NCI-H1092 treated with DMSO at 0.1 percent for 48 hours (cell line): ENCODE measurements around the gene ZBTB4.
A peak's percentile ranks its signal among the peaks of the same experiment; 100 is the strongest.
"Not testable (repeated sequence)": the region's sequence is repeated elsewhere in the genome, so short reads cannot be mapped to it uniquely, and the experiment has no call there.

Source experiments
- DNase-seq: peaks from one replicate; lab custom pipeline; 2025; lab: John Stamatoyannopoulos, UW

ZBTB4 gene

DNA sequence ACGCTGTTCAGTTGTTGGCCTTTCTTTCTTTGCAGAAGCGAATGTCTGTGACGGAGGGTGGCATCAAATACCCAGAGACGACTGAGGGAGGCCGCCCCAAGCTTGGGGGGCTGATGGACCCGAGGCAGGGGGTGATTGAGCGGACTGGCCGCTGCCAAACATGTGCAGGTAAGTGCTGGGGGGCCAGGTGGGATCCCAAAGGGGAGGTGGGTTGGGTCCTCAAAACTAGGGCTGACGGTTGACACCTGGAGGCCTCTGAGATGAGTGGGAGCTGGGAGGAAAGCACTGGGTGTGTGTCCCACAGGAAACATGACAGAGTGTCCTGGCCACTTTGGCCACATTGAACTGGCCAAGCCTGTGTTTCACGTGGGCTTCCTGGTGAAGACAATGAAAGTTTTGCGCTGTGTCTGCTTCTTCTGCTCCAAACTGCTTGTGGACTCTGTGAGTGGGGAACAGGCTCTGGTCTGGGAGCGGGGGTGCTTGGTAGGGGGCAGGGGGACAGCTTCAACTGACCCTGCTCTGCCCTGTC is 16.5 kb upstream of the ZBTB4 start:
- DNase-seq = no peak

DNA sequence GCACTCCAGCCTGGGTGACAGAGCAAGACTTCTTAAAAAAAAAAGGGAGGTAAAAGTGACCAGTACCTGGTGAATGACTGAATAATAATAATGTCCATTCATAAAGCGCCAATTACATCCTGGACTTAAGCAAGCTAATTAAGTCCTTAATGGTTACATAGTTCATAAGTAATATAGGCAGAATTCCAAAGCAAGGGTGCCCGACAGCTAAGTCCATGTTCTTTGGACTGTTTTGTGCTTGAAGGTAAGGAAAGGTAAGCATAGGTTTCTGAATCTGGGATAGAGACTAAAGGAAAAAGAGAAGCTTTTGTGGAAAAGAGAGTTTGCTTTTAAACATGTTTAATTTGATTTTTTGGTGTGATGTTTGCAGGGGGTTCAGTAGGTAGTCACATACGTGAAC is 14.5 kb upstream of the ZBTB4 start:
- no peak for DNase-seq

DNA sequence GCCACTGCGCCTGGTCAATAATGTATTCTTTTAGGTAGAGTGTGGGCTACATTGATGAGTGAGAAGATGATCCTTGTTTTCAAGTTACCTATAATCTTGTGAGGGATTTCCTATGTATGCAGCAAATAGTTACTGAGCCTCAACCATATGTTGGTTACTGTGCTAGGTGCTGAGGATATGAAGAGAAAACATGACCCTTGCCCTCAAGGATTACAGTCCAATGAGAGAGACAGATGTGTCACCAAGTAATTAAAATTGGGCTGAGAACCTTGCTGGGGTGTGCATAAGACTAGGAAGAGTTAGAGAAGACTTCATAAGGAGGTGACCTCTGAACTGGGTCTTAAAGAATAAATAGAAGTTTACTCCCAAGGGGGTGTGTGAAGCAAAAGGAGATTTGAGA is 12.2 kb upstream of the ZBTB4 start:
- no peak for DNase-seq

DNA sequence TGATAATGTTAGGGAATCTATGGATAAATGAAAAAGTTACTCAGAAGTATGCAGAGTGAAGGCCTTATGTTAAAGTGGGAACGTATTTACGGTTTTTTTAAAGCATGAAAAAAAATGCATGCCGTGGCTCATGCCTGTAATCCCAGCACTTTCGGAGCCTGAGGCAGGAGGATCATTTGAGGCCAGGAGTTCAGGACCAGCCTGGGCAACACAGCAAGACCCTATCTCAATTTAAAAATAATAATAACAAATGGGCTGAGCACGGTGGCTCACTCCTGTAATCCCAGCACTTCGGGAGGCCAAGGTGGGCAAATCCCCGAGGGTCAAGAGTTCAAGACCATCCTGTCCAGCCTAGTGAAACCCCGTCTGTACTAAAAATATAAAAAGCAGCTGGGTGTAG is 10.7 kb upstream of the ZBTB4 start:
- no peak for DNase-seq

DNA sequence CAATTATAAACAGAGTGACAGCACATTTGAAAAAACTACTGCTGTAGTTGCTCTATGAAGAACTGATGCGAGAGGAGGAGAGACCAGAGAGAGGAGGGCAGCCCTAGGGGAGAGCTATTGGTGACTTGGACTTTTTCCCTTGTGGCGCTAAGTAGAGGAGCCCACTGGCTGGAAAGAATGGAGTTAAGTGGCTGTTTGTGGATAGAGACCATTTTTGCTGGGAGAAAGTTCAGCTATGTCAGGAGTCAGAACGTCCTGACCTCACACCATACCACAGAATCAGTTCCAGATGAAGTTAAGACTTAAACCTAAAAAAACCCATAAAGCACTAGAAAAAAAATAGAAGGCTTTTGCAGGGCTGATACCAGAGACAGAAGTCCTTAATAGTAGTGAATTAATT is 6.8 kb upstream of the ZBTB4 start:
- no peak for DNase-seq

DNA sequence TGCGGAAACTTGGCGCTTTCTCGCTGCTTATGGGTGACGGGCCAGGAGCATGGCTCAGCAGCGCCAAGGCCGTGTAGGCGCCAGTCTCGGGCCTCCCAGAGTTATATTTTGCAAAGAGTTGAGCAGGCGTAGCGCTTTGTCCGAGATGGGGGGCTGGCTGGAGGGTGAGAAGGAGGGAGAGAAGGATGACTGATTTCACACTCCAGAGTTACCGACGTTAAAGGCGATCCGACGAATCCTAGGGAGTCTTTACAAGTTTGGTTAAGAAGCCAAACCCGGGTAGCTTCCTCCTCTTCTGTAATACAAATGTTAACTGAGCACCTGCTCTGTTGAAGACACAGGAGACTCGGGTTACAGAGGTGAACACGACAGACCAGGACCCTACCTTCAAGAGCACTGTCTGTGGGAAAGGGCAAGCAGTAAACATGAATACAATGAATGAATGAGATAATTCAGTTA is 5.5 kb upstream of the ZBTB4 start:
- DNase-seq = peak; percentile 21

DNA sequence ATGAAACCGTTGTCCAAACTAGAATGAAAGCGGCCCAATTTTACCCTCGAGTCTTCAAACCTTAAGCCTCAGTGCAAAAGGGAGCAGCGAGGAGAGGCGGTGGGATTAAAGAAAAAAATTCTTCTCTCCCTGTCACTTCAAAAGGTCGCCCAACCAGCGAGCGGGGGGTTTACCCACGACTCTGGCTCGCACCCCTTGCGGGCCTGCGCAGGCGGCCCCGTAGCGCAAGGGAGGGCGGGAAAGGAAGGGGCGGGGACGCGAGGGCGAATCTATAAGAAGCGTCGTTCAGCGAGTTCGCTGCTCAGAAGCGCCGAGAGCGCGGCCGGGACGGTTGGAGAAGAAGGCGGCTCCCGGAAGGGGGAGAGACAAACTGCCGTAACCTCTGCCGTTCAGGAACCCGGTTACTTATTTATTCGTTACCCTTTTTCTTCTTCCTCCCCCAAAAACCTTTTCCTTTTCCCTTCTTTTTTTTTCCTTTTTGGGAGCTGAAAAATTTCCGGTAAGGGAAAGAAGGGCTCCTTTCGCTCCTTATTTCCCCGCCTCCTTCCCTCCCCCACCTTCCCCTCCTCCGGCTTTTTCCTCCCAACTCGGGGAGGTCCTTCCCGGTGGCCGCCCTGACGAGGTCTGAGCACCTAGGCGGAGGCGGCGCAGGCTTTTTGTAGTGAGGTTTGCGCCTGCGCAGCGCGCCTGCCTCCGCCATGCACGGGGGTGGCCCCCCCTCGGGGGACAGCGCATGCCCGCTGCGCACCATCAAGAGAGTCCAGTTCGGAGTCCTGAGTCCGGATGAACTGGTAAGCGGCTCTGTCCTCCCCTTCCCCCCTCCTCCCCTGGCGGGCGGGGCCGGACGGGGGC is 4.9 kb upstream of the ZBTB4 start, which contains the start of gene POLR2A:
Gene POLR2A (plus strand): TSS at position 300 of the 852 bp plus-strand sequence.
- peak; percentile 97 for DNase-seq

DNA sequence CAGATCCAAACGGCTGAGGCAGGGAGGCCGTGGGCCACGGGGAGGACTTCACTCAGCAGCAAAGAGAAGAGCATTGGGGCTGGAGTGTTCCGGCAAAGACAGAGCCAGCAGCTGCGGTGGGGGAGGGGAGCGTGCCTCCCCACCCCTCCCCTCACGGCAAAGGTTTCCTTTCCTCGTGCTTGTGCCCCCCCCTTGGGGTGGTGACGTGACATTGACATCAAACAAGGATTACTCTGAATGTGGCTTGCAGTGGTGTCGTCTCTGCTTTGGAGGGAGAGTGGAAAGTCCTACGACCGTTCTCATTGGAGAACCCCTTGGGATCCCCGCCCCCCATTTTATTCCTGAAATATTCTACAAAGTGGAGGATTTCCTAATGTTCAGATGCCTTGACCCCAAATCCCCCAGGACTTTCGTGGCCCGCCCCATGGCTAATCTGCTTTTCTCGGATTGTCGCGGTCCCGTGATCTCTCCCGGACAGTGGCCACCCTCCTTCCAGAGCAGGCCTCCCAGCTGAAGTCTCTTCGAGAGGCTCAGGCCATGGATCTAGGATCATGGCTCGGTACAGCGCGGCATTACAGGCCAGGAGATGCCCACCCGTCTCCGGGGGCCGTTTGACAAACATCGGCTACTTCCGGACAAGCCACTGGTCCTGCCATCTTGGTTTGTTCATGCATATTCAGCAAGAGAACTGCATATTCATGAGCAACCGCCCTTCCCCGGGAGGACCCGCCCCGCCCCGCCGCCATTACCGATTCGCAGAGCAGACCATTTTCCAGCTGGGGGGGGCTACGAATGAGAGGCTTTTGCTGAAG is 4.0 kb upstream of the ZBTB4 start:
- DNase-seq = peak; percentile 97

DNA sequence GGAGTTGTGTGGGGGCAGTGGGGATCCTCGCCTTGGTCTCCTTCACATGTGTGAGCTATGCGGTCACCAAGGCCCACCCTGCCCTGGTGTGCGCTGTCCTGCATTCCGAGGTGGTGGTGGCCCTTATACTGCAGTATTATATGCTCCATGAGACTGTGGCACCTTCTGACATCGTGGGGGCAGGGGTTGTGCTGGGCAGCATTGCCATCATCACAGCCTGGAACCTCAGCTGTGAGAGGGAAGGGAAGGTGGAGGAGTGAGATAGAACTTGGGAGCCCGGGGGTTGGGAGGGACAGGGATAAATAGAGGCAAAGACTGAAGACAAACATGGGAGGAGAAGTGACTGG is 3.3 kb upstream of the ZBTB4 start:
- DNase-seq = not testable (repeated sequence)

DNA sequence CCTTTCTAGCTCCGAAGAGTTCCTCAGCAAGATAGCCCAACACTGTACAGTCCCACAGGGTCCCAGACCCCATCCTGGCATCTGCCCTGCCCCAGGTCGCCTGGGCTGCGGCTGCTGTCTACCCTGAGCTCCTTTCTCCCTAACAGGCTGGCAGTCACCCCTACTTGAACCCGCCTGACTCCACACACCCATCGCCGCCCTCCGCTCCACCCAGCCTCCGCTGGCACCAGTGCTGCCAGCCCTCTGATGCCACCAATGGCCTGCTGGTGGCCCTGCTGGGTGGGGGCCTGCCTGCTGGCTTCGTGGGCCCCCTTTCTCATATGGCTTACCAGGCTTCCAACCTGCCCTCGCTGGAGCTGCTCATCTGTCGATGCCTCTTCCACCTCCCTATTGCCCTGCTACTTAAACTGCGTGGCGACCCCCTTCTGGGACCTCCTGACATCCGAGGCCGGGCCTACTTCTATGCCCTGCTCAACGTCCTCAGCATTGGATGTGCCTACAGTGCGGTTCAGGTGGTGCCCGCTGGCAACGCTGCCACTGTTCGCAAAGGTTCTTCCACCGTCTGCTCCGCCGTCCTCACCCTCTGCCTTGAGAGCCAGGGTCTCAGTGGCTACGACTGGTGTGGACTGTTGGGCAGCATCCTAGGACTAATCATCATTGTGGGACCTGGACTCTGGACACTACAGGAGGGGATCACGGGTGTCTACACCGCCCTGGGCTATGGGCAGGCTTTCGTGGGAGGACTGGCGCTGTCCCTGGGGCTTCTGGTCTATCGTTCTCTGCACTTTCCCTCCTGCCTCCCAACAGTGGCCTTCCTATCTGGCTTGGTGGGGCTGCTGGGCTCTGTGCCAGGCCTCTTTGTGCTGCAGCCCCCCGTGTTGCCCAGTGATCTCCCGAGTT is 2.7 kb upstream of the ZBTB4 start:
- not testable (repeated sequence) for DNase-seq

DNA sequence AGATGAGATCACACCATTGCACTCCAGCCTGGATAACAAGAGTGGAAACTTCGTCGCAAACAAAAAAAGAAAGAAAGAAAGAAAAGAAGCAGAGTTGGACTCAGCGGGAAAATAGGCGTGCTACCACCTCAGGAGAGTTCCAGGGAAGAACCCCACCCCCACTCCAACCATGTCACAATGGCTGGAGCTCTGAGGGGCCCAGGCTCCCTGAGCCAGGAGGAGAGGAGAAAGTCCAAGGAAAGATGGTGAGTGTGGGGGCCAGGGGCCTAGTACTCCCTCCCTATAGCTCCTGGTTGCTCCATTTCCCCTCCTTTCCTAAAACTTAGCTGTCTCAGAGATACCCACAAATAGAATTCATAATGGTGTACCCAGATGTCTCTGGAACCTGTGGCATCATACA is 1.8 kb upstream of the ZBTB4 start, which contains the start of gene SLC35G6:
Gene SLC35G6 (plus strand): TSS at position 172 of the 400 bp plus-strand sequence. CDS start 71 bp downstream, at position 243.
- not testable (repeated sequence) for DNase-seq

DNA sequence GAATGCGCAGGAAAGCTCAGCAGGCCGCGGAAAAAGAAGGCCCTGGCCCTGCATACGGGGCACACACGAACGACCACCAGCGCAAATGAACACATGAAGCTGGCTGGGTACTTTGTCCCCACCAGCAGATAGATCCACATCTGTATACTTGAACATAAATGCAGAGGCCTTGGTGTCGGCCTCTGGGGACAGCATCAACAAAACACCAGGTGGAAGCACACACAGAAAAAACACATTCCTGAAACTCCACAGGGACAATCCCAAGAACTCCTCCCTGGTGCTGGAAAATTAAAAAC is 606 bp upstream of the ZBTB4 start:
- DNase-seq = no peak

DNA sequence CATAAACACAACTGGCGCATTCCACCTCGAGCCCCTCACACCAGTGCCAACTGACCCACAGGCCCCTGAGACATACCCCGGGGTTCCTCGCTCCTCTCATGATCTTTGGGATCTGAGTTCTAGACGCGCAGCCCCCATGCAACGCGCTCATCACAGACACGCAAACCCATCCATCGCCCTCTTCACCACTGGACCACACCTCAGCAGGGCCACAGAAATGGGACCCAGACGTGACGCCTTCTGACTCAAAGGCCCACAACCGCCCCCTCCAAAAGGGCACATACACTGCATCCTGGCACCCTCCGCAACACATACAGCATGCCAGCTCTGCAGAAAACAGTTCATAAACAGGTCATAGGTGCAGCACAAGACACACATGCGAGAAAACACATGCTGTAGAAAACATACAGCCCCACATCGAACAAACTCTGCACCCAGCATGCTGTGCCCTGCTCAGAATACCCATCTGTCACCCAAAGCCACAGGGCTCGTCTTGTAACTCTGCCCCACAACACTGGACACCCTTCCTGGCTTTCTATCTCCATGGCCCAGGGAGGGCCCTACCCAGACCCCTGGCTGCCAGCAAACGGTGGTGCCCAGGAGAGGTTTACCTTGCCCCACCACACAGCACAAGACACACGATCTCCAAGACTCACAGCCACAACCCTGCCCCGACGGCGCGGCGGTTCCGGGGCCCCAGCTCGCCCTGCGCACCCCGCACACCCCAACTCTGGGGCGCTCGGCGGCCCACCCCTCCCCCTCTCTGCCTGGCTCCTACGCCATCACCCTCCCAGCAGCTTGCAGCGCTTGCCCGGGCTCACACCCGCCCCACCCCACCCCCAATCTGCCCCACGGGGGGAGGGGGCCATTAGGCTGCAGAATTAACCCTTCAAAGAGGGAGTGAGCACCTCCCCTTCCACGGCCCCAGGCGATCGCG is 887 bp downstream of the ZBTB4 start:
- no peak for DNase-seq

DNA sequence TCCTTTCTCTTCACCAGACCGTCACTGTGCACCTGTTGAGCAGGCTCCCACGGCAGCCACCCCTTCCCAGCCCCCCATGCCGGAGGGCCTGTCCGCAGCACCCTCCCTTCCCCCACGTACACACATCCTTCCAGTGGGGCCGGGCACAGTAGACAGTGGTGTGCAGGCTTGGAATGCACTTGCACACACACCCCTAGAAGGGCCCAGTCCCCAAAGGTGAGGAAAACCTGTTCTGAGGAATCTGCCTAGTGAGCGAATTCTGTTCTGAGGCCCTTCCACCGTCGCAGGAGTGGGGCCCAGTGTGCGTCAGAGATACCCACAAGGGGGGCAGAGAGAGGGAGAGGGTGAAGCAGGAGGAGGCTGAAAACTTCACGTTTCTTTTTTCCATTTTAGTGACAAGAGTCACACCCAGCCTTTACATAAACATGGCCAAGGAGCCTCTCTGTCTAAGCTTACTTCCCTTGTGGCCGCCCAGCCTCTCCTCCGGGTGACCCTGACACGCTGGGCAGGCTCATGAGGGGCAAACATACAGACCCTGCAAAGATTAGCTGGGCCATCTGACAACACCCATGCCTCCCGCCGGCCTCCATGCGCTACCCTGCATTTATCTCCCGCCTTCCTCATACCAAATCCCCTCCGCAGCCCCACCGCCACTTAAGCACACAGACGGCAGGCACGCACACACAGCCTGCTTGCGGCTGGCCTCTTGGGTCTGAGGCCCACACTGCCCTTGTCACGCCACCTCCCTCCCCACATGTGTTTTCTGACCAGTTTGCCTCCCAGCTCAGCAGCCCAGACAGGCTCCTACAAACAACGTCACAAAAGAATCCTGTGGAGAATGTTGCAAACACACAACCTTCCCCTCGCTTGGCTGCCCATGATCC is 1.8 kb downstream of the ZBTB4 start:
- DNase-seq = no peak

DNA sequence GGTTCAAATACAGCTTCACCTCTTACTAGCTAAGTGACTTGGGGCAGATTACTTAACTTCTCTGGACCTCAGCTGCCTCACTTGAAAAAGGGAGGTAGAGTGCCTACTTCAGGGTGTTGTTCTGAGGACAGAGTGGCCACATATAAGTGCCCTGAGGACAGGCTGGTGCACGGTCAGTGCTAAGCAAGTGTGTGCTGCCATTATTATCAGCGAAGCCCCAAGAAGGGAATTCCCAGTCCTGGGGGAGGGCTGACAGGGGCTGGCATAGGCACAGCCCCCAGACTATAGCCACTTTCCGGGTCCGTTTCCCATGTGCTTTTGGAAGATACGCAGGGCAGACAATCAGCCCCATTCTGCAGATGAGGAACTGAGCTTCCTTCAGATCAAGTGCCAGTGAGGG is 2.5 kb downstream of the ZBTB4 start:
- no peak for DNase-seq

DNA sequence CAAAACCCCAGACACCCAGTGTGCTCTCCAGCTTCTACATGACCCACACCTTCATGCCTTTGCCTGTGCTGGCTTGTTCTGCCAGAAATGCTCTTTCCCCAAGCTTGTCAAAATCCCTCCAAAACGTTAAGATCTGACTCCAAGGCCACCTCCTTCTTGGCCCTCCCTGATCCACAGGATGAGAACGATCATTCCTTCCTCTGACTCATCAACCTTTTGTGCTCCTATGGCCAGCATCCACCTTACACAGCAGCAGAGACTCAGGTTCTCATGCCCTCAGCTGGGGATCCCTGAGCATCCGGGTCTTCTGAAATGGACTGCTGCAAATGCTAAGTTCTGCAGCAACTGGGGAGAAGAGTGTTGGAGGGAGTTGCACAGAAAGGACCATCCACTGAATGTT is 2.9 kb downstream of the ZBTB4 start:
- DNase-seq = no peak

DNA sequence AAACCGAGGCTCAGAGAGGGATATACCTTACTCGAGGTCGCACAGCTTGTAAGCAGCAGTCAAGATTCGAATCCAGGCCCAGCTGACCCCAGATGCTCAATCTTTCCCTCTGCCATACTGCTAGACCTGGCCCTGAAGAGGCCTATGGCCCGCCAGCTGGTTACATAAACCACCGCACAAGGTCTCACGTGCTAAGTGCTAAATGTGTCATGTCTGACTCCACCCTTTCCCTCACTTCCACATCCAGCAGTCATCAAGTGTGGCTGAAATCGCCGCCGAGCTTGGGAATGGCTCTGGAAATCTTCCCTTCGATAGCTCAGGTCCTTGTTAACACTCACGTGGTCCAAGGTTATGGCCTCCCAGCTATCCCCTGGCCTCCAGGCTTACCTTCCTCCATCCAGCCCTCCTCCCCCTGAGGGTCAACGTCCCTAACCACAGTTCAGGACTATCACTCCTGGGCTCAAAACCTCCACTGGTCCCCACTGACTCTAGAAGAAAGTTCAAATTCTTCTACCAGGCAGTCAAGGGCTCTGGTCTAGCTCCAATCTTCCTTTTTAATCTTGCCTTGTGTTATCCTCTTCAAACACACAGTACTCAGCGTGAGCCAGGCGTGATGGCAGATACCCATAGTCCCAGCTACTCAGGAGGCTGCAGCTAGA is 3.5 kb downstream of the ZBTB4 start:
- no peak for DNase-seq

DNA sequence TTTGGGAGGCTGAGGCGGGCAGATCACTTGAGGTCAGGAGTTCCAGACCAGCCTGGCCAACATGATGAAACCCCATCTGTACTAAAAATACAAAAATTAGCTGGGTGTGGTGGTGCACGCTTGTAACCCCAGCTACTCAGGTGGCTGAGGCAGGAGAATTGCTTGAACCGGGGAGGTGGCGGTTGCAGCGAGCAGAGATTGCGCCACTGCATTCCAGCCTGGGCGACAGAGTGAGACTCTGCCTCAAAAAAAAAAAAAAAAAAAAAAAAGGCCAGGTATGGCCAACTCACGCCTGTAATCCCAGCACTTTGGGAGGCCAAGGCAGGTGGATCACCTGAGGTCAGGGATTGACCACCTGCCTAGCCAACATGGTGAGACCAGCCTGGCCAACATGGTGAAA is 4.7 kb downstream of the ZBTB4 start:
- DNase-seq = not testable (repeated sequence)

DNA sequence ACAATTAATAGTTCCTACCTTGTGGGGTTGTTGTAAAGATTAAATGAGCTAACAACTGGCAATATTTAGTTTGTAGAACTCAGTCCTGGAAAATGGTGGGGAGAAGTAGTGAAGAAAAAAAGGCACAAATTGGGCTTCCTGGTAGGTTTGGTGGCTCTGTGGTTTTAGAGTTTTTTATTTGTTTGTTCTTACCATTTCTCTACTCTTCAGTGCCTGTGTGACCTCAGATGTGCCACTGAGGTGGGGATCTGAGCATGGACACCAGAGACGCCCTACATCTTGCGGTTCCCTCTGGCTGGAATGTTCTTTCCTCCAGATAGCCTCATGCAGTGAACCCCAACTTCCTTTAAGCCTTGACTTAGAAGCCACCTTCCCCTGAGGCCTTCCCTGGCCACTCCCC is 7.7 kb downstream of the ZBTB4 start:
- no peak for DNase-seq
